HFF-Myc (cell line): ENCODE measurements around the gene SLC35B4.

ENCODE experiments used
- DNase-seq: peaks from one replicate; pipeline ENCODE4 v3.0.0-alpha.2; 2011; ENCODE audit warnings: low read depth; ENCODE audit errors: extremely low read depth
- H3K4me3 ChIP-seq: replicated peaks from 2 replicates; pipeline ENCODE4 v1.5.1; 2011; ENCODE audit warnings: low read depth, mild to moderate bottlenecking, control low read depth, low read length
- TF ChIP-seq, protein P1 (sequence below): IDR thresholded peaks from 2 replicates; pipeline ENCODE4 v1.5.1; 2012; ENCODE audit warnings: mild to moderate bottlenecking, low read depth, low read length, control low read depth; ENCODE audit errors: missing control alignments

The SLC35B4 gene

GRCh38 chr7:134312717-134313116 is 4.0 kb downstream of the SLC35B4 start:
- DNase-seq: no peak
- TF ChIP-seq, protein P1, sequence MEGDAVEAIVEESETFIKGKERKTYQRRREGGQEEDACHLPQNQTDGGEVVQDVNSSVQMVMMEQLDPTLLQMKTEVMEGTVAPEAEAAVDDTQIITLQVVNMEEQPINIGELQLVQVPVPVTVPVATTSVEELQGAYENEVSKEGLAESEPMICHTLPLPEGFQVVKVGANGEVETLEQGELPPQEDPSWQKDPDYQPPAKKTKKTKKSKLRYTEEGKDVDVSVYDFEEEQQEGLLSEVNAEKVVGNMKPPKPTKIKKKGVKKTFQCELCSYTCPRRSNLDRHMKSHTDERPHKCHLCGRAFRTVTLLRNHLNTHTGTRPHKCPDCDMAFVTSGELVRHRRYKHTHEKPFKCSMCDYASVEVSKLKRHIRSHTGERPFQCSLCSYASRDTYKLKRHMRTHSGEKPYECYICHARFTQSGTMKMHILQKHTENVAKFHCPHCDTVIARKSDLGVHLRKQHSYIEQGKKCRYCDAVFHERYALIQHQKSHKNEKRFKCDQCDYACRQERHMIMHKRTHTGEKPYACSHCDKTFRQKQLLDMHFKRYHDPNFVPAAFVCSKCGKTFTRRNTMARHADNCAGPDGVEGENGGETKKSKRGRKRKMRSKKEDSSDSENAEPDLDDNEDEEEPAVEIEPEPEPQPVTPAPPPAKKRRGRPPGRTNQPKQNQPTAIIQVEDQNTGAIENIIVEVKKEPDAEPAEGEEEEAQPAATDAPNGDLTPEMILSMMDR: no peak
- no peak overlapping the region for H3K4me3 ChIP-seq

- H3K4me3 ChIP-seq: no peak overlapping the region
- DNase-seq: no peak
- TF ChIP-seq, protein P1: no peak
Observed at GRCh38 chr7:134311807-134312206, 4.9 kb downstream of the SLC35B4 start.

DNA sequence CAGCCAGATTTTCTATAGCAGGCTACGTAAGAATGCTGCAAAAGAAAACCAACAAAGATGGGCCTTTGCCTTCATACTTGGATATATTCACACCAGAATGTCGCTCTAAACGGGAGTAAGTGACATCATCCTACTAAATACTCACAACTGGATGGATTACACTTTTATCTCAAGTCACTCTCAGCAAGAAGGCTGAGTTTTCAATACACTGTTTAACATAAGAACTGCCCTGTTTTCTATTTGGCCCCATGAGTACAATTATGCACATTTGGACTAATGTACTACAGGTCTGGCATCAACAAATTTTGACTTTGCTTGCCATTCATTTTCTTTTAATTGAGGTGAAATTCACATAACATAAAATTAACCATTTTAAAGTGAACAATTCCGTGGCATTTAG is 8.2 kb downstream of the SLC35B4 start:
- TF ChIP-seq, protein P1: no peak
- H3K4me3 ChIP-seq: no peak overlapping the region
- no peak for DNase-seq

DNA sequence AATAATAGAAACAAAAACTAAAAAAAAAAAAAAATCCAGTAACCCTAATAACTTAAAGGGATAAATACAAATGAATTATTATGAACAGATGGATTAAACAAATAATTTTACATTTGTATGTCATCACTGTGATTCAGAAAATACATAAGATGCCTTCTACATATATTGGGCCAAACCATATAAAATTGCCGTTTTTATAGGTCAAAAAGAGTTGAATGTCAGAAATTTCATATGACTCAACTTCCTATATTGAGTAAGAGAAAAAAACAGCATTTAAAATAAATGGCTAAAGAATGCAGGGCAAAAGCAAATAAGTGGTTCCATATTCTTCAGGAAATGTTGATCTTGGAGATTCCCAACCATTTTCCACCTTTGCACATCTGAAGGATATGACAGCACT is 9.4 kb downstream of the SLC35B4 start:
- no peak overlapping the region for H3K4me3 ChIP-seq
- no peak for DNase-seq

GRCh38 chr7:134302120-134302519 is 14.6 kb downstream of the SLC35B4 start:
- TF ChIP-seq, protein P1: no peak
- DNase-seq: no peak

More for the DNA sequence above, 9.4 kb downstream of the SLC35B4 start:
- TF ChIP-seq, protein P1: no peak

DNA sequence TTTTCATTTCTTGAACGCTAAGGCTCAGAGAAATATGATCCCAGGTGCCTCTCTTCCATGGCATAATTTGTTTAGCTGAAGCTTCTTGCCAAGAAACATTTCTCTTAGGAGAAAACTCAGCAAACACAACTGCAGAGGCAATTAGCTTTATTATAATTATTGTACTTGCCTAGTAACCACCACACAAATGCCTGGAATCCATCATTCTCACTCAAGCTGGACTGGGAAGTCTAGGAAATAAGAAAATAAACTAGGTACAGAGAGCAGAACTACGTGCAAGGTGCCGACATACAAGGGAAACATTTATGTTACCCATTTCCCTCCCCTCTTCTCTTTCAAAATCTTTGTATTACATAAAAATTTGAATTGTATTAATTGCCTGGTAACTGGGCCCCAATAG is 15.1 kb downstream of the SLC35B4 start:
- H3K4me3 ChIP-seq: no peak overlapping the region
- TF ChIP-seq, protein P1: no peak
- DNase-seq: no peak

More at GRCh38 chr7:134302120-134302519, 14.6 kb downstream of the SLC35B4 start:
- no peak overlapping the region for H3K4me3 ChIP-seq

DNA sequence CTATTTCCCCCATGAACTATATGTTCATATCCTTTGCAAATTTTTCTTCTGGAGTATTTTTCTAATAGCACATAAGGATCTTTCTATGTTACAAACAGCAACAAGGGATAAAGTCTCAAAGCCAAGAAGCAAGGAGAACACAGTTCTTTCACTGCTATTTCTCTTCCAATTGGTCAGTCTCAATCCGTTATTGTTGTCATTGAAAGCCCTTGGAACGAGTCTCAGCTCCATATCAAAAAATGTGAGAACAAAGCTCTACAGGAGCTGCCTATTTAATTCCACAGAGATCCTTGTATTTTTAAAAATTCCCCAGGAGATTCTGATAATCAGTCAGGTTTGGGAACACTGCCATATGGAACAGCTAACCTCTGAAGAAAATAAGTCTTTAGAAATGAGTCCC is 15.7 kb downstream of the SLC35B4 start:
- no peak for DNase-seq
- TF ChIP-seq, protein P1: no peak

More for the DNA sequence above, 15.7 kb downstream of the SLC35B4 start:
- no peak overlapping the region for H3K4me3 ChIP-seq
